HEK293 (cell line): ENCODE results near the gene CRP.

Source experiments
- CTCF ChIA-PET: fragments of 350-600 bp; formaldehyde crosslinking; extraction: SDS; loops from one replicate; lab custom pipeline; 2021; ENCODE audit warnings: antibody characterized with exemption; lab: Yijun Ruan, JAX
- POLR2A ChIA-PET: fragments of 300-600 bp; formaldehyde crosslinking; extraction: SDS; loops from one replicate; lab custom pipeline; 2020; ENCODE audit warnings: antibody characterized with exemption, inconsistent platforms; lab: Yijun Ruan, JAX
- H3K27ac ChIP-seq: fragments of 200-500 bp; sonication (Bioruptor generic); 2 replicates; pipeline ENCODE4 v1.5.1; 2014; ENCODE audit warnings: low read depth, low read length, control low read depth, inconsistent platforms; ENCODE audit errors: extremely low read depth
- H3K36me3 ChIP-seq, 2 experiments: fragments of 200-500 bp in 1 of 2; sonication (Bioruptor generic) in 1 of 2; 1 replicate in 1 of 2; 2 replicates in 1 of 2; pipeline ENCODE4 v1.5.1; 2014 to 2017; ENCODE audit warnings: inconsistent platforms in 2 of 2, low read length in 2 of 2; ENCODE audit not compliant: control insufficient read depth in 2 of 2, insufficient read depth in 1 of 2
- H3K4me1 ChIP-seq: fragments of 200-500 bp; sonication (Bioruptor generic); 2 replicates; pipeline ENCODE4 v1.5.1; 2014; ENCODE audit warnings: mild to moderate bottlenecking, low read length, inconsistent platforms; ENCODE audit not compliant: control insufficient read depth, insufficient read depth
- H3K4me3 ChIP-seq: 2 replicates; pipeline ENCODE4 v1.5.1; 2011; ENCODE audit warnings: low read depth, mild to moderate bottlenecking, control low read depth, low read length, moderate library complexity
- H3K9me3 ChIP-seq: fragments of 200-500 bp; sonication (Bioruptor generic); 2 replicates; pipeline ENCODE4 v1.5.1; 2014; ENCODE audit warnings: low read depth, low read length, inconsistent platforms; ENCODE audit not compliant: control insufficient read depth, insufficient read depth
- FEZF1 ChIP-seq: fragments of 450-650 bp; formaldehyde crosslinking; IDR thresholded peaks from 2 replicates; pipeline ENCODE4 v1.5.1; 2016; ENCODE audit warnings: missing biosample characterization, missing genetic modification characterization
- KLF1 ChIP-seq: fragments of 450-650 bp; formaldehyde crosslinking; IDR thresholded peaks from 2 replicates; pipeline ENCODE4 v1.5.1; 2016; ENCODE audit warnings: missing biosample characterization, missing genetic modification characterization
- KLF16 ChIP-seq: fragments of 450-650 bp; formaldehyde crosslinking; IDR thresholded peaks from 2 replicates; pipeline ENCODE4 v1.5.1; 2017; ENCODE audit warnings: missing biosample characterization, missing genetic modification characterization
- KLF7 ChIP-seq: fragments of 450-650 bp; formaldehyde crosslinking; IDR thresholded peaks from 2 replicates; pipeline ENCODE4 v1.5.1; 2016; ENCODE audit warnings: missing biosample characterization, missing genetic modification characterization, borderline replicate concordance
- YY1 ChIP-seq: fragments of 450-650 bp; formaldehyde crosslinking; IDR thresholded peaks from 2 replicates; pipeline ENCODE4 v1.5.1; 2018; ENCODE audit warnings: missing biosample characterization, missing genetic modification characterization
- ZFHX2 ChIP-seq: fragments of 450-650 bp; formaldehyde crosslinking; conservative IDR thresholded peaks from 2 replicates; pipeline ENCODE4 v1.5.1; 2016; ENCODE audit warnings: missing biosample characterization, missing genetic modification characterization
- ZNF10 ChIP-seq: fragments of 450-650 bp; formaldehyde crosslinking; IDR thresholded peaks from 2 replicates; pipeline ENCODE4 v1.5.1; 2017; ENCODE audit warnings: missing biosample characterization, missing genetic modification characterization
- ZNF175 ChIP-seq: fragments of 450-650 bp; formaldehyde crosslinking; IDR thresholded peaks from 2 replicates; pipeline ENCODE4 v1.5.1; 2016; ENCODE audit warnings: missing biosample characterization, missing genetic modification characterization
- ZNF214 ChIP-seq: fragments of 450-650 bp; formaldehyde crosslinking; IDR thresholded peaks from 2 replicates; pipeline ENCODE4 v1.5.1; 2017; ENCODE audit warnings: missing biosample characterization, mild to moderate bottlenecking, missing genetic modification characterization, borderline replicate concordance
- ZNF433 ChIP-seq: fragments of 450-650 bp; formaldehyde crosslinking; IDR thresholded peaks from 2 replicates; pipeline ENCODE4 v1.5.1; 2016; ENCODE audit warnings: missing biosample characterization, missing genetic modification characterization, low read depth
- ZNF501 ChIP-seq: fragments of 450-650 bp; formaldehyde crosslinking; IDR thresholded peaks from 2 replicates; pipeline ENCODE4 v1.5.1; 2016; ENCODE audit warnings: missing biosample characterization, missing genetic modification characterization
- ZNF558 ChIP-seq: fragments of 450-650 bp; formaldehyde crosslinking; IDR thresholded peaks from 2 replicates; pipeline ENCODE4 v1.5.1; 2016; ENCODE audit warnings: missing biosample characterization, missing genetic modification characterization
- ZNF76 ChIP-seq: fragments of 450-650 bp; formaldehyde crosslinking; IDR thresholded peaks from 2 replicates; pipeline ENCODE4; 2016; ENCODE audit warnings: low read depth, missing biosample characterization, missing genetic modification characterization, borderline replicate concordance
- TF ChIP-seq, protein P1 (sequence below): fragments of 450-650 bp; formaldehyde crosslinking; IDR thresholded peaks from 2 replicates; pipeline ENCODE4 v1.5.1; 2016; ENCODE audit warnings: missing biosample characterization, missing genetic modification characterization
- TF ChIP-seq, protein P2 (sequence below): fragments of 450-650 bp; formaldehyde crosslinking; IDR thresholded peaks from 2 replicates; pipeline ENCODE4 v1.5.1; 2016; ENCODE audit warnings: missing biosample characterization, missing genetic modification characterization
- TF ChIP-seq, protein P3 (sequence below): fragments of 450-650 bp; formaldehyde crosslinking; conservative IDR thresholded peaks from 2 replicates; pipeline ENCODE4 v1.5.1; 2016; ENCODE audit warnings: low read depth, missing biosample characterization, missing genetic modification characterization
- TF ChIP-seq, protein P4 (sequence below): fragments of 450-650 bp; formaldehyde crosslinking; IDR thresholded peaks from 2 replicates; pipeline ENCODE4 v1.5.1; 2016; ENCODE audit warnings: missing biosample characterization, missing genetic modification characterization, borderline replicate concordance
- TF ChIP-seq, protein P5 (sequence below): IDR thresholded peaks from 2 replicates; pipeline ENCODE4 v1.6.1; 2011; ENCODE audit warnings: mild to moderate bottlenecking, low read depth, low read length, borderline replicate concordance

The CRP gene

DNA sequence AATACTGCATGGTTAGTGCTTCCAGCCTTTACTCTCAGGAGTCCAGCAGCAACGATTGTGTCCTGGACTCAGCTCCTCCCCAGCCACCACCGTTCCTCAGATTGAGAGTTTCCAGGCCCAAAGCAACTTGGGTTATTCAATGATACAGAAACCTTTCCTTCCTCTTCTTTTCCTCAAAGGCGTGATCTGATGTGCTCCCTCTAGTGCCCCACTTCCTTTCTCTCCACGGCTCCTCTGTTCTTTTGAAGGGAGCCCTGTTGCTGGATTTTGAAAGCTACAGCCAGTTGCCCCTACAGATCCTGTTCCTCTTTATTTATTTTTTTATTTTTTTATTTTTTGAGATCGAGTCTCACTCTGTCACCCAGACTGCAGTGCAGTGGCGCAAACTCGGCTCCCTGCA lies 14.1 kb downstream of the CRP start:
- Histone ChIP-seq H3K9me3 (no peaks in the 10 kb centered on the region), H3K27ac (no peak overlapping the region), H3K4me3 (no peak overlapping the region), H3K36me3 (no peaks in the 10 kb centered on the region), H3K4me1 (no peaks in the 10 kb centered on the region)
- POLR2A ChIA-PET = no interaction called here
- CTCF ChIA-PET = interaction anchor here (0.5 kb wide), 1 partner anchor 89 kb away, joined by 4 read pairs; no protein-coding TSS in a partner anchor
- TF ChIP-seq, protein P1, sequence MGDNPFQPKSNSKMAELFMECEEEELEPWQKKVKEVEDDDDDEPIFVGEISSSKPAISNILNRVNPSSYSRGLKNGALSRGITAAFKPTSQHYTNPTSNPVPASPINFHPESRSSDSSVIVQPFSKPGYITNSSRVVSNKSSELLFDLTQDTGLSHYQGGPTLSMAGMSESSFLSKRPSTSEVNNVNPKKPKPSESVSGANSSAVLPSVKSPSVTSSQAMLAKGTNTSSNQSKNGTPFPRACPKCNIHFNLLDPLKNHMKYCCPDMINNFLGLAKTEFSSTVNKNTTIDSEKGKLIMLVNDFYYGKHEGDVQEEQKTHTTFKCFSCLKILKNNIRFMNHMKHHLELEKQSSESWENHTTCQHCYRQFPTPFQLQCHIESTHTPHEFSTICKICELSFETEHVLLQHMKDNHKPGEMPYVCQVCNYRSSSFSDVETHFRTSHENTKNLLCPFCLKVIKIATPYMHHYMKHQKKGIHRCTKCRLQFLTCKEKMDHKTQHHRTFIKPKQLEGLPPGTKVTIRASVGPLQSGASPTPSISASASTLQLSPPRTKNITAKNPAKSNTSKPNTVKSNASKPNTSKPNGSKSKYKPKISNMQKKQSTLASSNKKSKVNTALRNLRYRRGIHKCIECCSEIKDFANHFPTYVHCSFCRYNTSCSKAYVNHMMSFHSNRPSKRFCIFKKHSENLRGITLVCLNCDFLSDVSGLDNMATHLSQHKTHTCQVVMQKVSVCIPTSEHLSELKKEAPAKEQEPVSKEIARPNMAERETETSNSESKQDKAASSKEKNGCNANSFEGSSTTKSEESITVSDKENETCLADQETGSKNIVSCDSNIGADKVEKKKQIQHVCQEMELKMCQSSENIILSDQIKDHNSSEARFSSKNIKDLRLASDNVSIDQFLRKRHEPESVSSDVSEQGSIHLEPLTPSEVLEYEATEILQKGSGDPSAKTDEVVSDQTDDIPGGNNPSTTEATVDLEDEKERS (tag by site-specific recombination) = no peak
- TF ChIP-seq KLF7 (tag by site-specific recombination) (no peak), ZFHX2 (tag by site-specific recombination) (no peak), KLF1 (no peak), ZNF175 (tag by site-specific recombination) (no peak), ZNF501 (no peak), ZNF76 (no peak), ZNF433 (tag by site-specific recombination) (no peak), ZNF558 (no peak), KLF16 (tag by site-specific recombination) (no peak), FEZF1 (tag by site-specific recombination) (no peak), YY1 (no peak), ZNF10 (tag by site-specific recombination) (no peak), ZNF214 (tag by site-specific recombination) (no peak)
- TF ChIP-seq, protein P2, sequence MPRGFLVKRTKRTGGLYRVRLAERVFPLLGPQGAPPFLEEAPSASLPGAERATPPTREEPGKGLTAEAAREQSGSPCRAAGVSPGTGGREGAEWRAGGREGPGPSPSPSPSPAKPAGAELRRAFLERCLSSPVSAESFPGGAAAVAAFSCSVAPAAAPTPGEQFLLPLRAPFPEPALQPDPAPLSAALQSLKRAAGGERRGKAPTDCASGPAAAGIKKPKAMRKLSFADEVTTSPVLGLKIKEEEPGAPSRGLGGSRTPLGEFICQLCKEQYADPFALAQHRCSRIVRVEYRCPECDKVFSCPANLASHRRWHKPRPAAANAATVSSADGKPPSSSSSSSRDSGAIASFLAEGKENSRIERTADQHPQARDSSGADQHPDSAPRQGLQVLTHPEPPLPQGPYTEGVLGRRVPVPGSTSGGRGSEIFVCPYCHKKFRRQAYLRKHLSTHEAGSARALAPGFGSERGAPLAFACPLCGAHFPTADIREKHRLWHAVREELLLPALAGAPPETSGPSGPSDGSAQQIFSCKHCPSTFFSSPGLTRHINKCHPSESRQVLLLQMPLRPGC (tag by site-specific recombination) = no peak
- TF ChIP-seq, protein P3, sequence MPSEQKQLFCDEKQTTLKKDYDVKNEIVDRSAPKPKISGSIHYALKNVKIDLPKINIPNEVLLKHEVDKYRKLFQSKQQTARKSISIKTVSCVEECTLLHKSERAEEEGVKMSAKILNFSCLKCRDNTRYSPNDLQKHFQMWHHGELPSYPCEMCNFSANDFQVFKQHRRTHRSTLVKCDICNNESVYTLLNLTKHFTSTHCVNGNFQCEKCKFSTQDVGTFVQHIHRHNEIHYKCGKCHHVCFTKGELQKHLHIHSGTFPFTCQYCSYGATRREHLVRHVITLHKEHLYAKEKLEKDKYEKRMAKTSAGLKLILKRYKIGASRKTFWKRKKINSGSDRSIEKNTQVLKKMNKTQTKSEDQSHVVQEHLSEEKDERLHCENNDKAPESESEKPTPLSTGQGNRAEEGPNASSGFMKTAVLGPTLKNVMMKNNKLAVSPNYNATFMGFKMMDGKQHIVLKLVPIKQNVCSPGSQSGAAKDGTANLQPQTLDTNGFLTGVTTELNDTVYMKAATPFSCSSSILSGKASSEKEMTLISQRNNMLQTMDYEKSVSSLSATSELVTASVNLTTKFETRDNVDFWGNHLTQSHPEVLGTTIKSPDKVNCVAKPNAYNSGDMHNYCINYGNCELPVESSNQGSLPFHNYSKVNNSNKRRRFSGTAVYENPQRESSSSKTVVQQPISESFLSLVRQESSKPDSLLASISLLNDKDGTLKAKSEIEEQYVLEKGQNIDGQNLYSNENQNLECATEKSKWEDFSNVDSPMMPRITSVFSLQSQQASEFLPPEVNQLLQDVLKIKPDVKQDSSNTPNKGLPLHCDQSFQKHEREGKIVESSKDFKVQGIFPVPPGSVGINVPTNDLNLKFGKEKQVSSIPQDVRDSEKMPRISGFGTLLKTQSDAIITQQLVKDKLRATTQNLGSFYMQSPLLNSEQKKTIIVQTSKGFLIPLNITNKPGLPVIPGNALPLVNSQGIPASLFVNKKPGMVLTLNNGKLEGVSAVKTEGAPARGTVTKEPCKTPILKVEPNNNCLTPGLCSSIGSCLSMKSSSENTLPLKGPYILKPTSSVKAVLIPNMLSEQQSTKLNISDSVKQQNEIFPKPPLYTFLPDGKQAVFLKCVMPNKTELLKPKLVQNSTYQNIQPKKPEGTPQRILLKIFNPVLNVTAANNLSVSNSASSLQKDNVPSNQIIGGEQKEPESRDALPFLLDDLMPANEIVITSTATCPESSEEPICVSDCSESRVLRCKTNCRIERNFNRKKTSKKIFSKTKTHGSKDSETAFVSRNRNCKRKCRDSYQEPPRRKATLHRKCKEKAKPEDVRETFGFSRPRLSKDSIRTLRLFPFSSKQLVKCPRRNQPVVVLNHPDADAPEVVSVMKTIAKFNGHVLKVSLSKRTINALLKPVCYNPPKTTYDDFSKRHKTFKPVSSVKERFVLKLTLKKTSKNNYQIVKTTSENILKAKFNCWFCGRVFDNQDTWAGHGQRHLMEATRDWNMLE = no peak
- TF ChIP-seq, protein P4, sequence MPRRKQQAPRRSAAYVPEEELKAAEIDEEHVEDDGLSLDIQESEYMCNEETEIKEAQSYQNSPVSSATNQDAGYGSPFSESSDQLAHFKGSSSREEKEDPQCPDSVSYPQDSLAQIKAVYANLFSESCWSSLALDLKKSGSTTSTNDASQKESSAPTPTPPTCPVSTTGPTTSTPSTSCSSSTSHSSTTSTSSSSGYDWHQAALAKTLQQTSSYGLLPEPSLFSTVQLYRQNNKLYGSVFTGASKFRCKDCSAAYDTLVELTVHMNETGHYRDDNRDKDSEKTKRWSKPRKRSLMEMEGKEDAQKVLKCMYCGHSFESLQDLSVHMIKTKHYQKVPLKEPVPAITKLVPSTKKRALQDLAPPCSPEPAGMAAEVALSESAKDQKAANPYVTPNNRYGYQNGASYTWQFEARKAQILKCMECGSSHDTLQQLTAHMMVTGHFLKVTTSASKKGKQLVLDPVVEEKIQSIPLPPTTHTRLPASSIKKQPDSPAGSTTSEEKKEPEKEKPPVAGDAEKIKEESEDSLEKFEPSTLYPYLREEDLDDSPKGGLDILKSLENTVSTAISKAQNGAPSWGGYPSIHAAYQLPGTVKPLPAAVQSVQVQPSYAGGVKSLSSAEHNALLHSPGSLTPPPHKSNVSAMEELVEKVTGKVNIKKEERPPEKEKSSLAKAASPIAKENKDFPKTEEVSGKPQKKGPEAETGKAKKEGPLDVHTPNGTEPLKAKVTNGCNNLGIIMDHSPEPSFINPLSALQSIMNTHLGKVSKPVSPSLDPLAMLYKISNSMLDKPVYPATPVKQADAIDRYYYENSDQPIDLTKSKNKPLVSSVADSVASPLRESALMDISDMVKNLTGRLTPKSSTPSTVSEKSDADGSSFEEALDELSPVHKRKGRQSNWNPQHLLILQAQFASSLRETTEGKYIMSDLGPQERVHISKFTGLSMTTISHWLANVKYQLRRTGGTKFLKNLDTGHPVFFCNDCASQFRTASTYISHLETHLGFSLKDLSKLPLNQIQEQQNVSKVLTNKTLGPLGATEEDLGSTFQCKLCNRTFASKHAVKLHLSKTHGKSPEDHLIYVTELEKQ (tag by site-specific recombination) = no peak
- TF ChIP-seq, protein P5, sequence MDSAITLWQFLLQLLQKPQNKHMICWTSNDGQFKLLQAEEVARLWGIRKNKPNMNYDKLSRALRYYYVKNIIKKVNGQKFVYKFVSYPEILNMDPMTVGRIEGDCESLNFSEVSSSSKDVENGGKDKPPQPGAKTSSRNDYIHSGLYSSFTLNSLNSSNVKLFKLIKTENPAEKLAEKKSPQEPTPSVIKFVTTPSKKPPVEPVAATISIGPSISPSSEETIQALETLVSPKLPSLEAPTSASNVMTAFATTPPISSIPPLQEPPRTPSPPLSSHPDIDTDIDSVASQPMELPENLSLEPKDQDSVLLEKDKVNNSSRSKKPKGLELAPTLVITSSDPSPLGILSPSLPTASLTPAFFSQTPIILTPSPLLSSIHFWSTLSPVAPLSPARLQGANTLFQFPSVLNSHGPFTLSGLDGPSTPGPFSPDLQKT = no peak
